CD4-positive, alpha-beta T cell treated with Interferon gamma for 1 hour (primary cell): ENCODE data around the gene STX16.

ENCODE experiments used
- DNase-seq: peaks from one replicate; pipeline ENCODE4 v3.0.0-alpha.2; 2020

STX16 gene

DNA sequence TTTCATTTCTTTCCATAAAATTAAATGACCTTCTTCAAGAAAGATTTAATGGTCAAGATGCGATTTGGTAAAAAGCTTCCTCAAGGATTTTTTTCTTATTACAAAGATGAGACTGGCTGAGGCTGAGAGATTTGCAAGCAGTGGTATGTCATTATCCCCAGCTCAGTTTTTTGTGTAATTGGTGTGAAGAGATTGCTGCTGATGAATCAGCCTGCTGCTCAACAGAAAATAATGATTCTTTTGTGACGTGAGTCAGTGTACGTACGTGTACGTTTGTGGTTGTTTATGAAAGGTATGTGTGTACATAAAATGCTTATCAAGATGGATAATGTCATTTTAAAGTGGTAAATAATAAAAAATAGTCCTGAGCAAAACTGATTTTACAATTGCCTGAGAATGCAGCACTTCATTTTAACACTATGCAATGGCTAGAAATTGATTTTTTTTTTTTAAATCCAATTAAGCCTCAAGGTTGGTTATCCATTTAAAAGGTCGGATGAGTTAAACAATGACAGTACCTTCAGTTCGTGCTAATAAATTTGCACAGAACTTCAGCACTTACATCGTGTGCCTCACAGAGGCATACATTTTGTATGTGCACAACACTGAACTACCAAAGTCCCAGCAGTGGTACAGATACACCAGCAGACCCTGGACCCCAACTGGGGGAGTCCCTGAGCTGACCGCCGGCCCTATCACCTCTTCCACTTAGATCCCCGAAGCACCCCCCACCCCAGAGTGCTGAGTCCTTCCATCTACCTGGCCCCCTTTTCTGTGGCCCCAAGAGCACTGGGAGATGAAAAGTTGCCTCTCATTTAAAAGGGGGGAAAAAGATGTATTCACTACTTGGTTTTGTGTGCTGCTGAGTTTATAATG lies 31.8 kb downstream of the STX16 start:
- no peak for DNase-seq

DNA sequence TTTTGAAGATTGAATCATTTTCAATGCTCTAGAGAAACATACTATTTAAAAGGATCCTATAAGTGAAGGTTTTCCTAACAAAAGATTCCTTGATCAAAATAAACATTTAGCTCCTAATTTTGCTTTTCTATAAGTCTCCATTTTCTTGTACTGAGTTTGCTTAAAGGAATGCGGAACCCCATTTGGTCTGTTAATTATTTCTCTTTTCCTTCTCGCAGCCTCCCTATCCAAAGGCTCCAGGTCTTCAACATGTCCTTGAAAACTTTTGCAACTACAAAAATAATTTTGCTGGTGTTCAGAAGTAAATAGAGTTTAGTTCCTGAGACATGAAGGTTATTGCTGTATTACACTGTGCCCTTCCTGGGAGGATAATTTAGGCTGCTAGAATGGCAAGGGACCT lies 33.2 kb downstream of the STX16 start:
- DNase-seq = no peak

- DNase-seq = no peak
These were observed 34.9 kb downstream of the STX16 start for GRCh38 chr20:58685988-58686387.

GRCh38 chr20:58688414-58688813 lies 37.3 kb downstream of the STX16 start:
- no peak for DNase-seq

DNA sequence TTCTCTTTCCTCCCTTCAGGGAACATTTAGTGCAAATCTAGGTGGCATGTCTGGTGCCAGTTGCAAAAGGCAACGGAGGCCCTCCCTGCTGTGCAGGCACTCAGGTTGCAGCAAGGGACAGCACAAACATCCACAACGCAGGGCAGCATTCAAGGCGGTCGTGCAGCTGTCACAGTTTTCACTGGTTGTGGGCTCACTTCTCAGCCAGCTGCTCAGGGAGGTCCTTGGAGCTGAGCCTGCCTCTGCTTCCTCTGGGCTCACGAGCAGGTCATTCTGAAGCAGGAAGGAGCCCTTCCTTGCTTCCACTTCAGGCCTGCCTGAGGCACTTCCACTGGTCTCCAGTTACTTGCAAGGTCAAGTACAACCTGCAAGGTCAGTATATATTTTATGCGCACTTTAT lies 37.8 kb downstream of the STX16 start:
- DNase-seq = no peak

- DNase-seq = no peak
These were observed 39.5 kb downstream of the STX16 start for GRCh38 chr20:58690396-58691135.

DNA sequence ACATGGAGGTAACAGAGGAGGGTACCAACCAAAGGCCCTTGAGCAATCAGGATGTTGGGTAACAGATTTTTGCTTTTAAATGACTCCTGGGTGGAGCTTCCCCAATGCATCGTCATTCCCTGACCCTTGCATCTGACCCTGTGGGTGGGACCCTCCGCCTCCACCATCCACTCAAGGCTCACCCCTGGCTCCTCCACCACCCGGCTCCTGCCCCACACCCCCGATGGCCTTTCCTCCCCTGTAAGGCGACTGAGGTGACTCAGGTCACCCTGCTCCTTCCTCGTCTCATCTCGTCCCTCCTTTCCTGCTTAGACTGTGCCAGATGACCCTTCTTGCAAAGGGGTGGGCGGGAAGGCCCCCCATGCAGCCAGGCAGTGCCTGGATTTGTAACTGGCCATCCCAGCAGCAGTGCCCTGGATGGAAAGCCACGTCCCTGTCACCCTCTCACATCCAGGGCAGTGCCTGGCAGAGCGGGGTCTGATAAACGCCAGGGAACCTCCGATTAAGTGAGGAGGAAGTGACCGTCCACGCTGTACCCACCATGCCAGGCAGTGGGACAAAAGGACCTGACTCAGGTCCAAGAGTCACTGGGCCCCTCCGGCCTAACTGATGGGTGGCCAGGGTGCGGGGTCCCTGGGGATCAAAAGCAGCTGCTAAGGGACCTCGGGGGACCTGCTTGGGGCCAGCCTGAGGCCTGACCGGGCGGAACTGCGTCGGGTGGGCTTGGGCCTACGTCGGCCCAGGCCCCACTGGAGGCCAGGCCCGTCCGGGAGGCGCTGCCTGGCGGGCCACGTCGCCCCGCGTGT lies 40.9 kb downstream of the STX16 start:
- peak; percentile 71 for DNase-seq

DNA sequence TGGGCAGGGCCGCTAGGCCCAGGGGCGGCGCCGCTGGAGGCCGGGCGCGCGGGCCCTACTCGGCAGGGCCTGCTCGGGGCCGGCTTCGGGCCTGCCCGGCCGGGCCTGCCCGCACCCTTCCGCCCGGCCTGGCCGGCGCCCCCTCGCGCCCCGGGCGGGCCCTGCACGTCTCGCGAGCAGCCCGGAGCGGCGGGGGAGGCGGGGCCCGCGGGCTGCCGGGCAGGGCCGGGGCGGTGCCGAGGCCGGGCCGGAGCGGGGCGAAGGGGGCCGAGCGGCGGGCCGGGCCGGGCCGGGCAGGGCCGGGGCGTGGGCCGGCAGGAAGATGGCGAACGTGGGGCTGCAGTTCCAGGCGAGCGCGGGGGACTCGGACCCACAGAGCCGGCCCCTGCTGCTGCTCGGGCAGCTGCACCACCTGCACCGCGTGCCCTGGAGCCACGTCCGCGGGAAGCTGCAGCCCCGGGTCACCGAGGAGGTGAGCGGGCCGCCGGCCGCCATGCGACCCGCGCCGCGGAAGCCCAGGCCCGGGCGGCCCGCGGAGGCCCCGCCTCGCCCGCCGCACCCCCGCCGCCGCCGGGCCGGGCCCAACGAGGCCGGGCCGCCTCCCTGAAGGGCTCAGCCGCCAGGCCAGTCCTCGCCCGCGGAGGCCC lies 41.6 kb downstream of the STX16 start, which contains the start of gene NPEPL1:
Gene NPEPL1 (plus strand): TSS at position 222 of the 647 bp plus-strand sequence. CDS start 101 bp downstream, at position 323.
- DNase-seq = peak; percentile 61

DNA sequence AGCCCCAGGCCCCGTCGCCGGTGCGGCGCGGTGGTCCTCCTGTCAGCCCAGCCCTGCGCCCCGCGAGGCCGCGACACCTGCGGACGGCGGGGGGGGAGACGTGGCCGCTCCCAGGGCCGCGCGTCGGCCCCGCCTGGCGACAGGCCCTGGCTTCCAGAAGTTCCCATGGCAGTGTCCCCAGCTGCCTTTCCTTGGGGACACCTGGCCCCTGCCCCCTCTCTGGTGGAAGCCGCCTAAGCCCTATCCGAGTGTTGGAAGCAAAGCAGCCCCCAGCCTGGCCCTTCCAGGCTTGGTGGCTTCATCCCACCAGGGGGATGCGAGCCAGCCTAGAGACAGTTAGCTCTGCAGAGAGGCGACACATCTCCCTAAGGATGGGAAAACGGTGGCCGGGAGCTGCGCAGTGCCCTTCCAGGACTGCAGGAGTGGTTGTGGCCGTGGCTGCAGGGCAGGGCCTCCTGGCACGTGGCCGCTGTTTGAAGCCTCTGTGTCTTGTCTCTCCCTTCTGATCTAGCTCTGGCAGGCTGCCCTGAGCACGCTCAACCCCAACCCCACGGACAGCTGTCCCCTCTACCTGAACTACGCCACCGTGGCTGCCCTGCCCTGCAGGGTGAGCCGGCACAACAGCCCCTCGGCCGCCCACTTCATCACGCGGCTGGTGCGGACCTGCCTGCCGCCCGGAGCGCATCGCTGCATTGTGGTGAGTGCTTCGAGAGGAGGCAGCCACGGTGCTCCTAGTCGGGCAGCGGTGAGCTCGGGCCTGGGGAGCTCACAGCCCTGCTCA lies 42.3 kb downstream of the STX16 start:
- no peak for DNase-seq

- DNase-seq = no peak
These were observed 43.4 kb downstream of the STX16 start for GRCh38 chr20:58694241-58695083.

- DNase-seq = no peak
These were observed 44.1 kb downstream of the STX16 start for GRCh38 chr20:58695084-58695722.

DNA sequence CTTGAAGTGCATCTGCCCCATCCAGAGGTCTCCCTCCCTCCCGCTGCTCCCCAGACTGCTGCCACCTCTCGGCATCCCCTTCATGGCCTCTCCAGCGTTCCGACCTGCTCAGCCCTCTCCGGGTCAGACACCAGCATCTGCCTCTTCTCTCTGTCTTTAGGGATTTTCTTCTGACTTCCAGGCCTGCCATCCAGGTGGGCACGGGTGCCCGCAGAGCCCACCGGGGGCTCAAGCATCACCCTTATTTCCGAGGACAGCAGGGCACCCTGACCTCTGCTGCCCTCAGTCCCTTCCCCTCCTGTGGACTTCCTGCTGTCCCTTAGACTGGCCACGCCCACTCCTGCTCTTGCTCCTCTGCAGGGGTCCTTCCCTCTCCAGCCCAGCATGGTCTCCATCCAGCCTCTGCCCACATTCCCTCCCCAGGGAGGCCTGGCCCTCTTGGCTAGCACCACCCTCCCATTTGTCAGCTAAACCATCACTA lies 44.9 kb downstream of the STX16 start:
- DNase-seq = no peak

DNA sequence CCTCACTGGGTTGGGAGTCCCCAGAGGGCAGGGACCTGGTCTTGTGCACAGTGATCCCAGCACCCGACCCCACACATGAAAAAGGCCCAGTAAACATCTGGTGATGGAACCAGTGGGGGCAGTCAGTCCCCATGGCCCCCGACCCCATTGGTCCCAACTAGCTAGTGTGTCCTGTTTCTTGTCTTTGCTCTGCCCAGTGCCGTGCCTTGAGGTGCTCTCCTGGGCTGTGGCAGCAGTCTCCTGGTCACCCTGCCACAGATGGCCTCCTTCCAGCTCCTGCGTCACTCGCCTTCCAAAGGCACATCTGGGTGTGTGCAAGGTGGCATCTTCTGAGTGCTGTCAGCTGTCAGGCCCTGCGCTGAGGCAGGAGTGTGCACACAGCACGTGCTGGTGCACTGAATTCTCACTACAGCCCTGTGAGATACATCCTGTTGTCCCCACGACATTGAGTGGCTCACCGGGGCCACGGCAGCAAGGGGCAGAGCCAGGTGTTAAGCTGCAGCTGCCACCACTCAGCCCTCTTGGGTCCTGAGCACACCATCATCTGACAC lies 45.4 kb downstream of the STX16 start:
- DNase-seq = no peak

- no peak for DNase-seq
These were observed 46.3 kb downstream of the STX16 start for GRCh38 chr20:58697201-58697866.

DNA sequence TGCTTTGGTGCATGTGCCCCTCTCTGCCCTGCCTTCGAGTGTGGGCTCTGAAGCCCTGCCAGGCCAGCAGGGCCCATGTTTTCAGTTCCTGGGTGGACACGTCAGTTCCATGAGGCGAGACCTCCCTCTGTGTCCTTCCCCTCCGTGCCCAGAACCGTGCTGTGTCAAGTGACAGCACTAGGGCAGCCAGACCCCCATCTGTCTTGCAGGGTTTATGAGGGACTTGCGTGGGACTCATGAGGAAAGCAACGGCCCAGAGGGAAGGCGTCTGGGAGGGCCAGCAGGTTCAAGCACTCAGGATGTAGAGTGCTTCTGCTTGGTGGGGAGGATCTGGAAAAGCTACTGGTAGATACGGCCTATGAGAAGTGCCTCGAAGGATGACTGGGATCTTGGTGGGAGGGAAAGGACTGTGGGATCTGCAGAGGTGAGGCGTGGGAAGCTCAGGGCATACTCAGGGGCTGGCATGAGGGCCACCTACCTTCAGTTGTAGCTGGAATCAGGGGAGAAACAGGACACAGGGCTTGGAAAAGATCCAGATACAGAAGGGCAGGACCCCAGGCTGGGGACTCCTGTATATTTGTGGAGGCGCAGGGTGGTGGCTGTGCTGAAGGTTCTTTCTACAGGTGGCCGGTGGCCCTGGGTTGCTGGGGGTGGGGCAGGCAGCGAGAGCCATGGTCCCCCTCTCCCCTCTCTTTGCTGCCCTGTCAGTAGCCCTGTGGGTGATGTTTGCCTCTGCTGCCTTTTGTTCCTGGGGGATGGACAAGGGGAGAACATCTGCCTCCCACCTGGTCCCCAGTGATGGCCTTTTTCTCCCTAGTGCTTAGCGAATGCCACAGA lies 47.0 kb downstream of the STX16 start:
- no peak for DNase-seq

- DNase-seq = no peak
These were observed 47.9 kb downstream of the STX16 start for GRCh38 chr20:58698741-58699622.

DNA sequence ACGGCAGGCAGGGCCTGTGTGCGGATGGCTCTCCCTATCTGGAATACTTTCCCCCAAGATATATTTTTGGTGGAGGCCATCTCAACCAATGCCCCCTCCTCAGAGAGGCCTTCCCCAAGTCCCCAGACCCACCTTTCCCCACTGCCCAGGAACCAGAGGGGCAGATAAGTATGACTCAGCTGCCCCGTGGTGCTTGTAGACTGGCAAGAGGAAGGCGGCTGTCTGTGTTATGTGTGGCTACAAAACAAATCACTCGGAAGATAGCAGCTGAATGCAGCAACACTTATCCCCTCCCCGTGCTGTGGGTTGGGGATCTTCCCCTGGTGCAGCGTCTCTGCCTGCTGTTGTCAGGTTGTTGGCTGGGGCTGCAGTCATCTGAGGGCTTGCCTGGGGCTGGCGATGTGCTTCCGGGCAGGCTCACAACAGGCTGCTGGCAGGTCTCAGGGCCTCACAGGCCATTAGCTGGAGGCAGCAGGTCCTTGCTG lies 48.6 kb downstream of the STX16 start:
- no peak for DNase-seq
